Right lobe of liver (tissue), 6 donors: ENCODE results near the gene APOBEC4. TPM values are rescaled to one million over a fixed set of nuclear protein-coding genes. Genes with fewer than 3 reads are reported as not detected.
"Not testable (repeated sequence)": the region's sequence is repeated elsewhere in the genome, so short reads cannot be mapped to it uniquely, and the experiment has no call there.

ENCODE experiments used
- ATAC-seq, 4 donors: fragments of 200-7000 bp; cut with Tn5 transposase; one replicate each; pipeline ENCODE4 v1.9.1; 2020; ENCODE audit warnings: mild to moderate bottlenecking in 4 of 4, moderate library complexity in 4 of 4
- DNase-seq, 3 donors: peaks; one replicate each; pipeline ENCODE4 v3.0.0-alpha.2; 2020
- H3K27ac ChIP-seq, 3 donors: fragments of 200-600 bp; one replicate each; pipeline ENCODE4 v1.8.0; 2022
- H3K27me3 ChIP-seq, 2 donors: fragments of 200-600 bp; one replicate each; pipeline ENCODE4 v1.8.0; 2022
- H3K36me3 ChIP-seq, 4 donors: fragments of 200-600 bp; sonication (generic) in 1 of 4; one replicate each; pipeline versions ENCODE4 v1.5.1 to v1.8.0; 2017 to 2022; ENCODE audit warnings: control low read depth in 1 of 4
- H3K4me1 ChIP-seq, 4 donors: fragments of 200-600 bp; sonication (generic) in 1 of 4; one replicate each; pipeline versions ENCODE4 v1.5.1 to v1.8.0; 2017 to 2022; ENCODE audit warnings: control low read depth in 1 of 4
- H3K4me3 ChIP-seq, 3 donors: fragments of 200-600 bp; one replicate each; pipeline ENCODE4 v1.8.0; 2022
- H3K9me3 ChIP-seq, 4 donors: fragments of 200-600 bp; sonication (generic) in 1 of 4; one replicate each; pipeline versions ENCODE4 v1.5.1 to v1.8.0; 2017 to 2022; ENCODE audit warnings: control low read depth in 1 of 4
- POLR2A ChIP-seq: fragments of 450-650 bp; IDR thresholded peaks from one replicate; pipeline ENCODE4 v1.6.1; 2017; ENCODE audit warnings: antibody characterized with exemption, mild to moderate bottlenecking
- WGBS: methylation state at CpG from one replicate; pipeline ENCODE4 v1.1.6; 2018; ENCODE audit warnings: low coverage, low lambda C conversion rate; ENCODE audit not compliant: insufficient coverage; ENCODE audit errors: missing lambda C conversion rate; 5-methylcytosine and 5-hydroxymethylcytosine counted together
- intact Hi-C, 2 donors: fragments of 100-400 bp; cut with DNase I; formaldehyde crosslinking; loops; one replicate each; pipeline versions ENCODE4 v1.11.2 to v1.14.1; 2022
- total RNA-seq, 6 experiments: library from RNA; depleted of rRNA in 2 of 6; stranded (reverse); fragments of >200 nt in 2 of 6; fragmentation: NEBNext Ultra II Directional in 3 of 6; extraction: Animal tissue kit (Norgen Biotek cat#: 25700) in 3 of 6; gene quantifications; one replicate each; pipeline versions ENCODE4 v1.1.0 to v1.2.4, GENCODE V29; 2016 to 2023
- TF ChIP-seq, protein P1 (sequence below), 4 donors: fragments of 200-600 bp in 3 of 4; fragments of 450-650 bp in 1 of 4; IDR thresholded peaks; one replicate each; pipeline versions ENCODE4 v1.5.1 to v1.8.0; 2016 to 2022; ENCODE audit warnings: antibody characterized with exemption in 4 of 4, mild to moderate bottlenecking in 2 of 4
- donor health status: DM: no; HTN: yes; CAD: no.
- donor health status: DM: no; HTN: no; CAD: no.
- donor health status: DM: no; HTN: no; CAD: no.
- donor health status: DM: no; HTN: yes; CAD: no.
- donor health status: DM: no; HTN: yes; CAD: no.

The APOBEC4 gene
- total RNA-seq, 6 experiments from 2014 or later, result not detected

- H3K4me1 ChIP-seq, result peaks cover 0 to 25% (median 9%) of the 10 kb centered on the region in 4 donors
- ATAC-seq, result peak; percentile 93 to 97 (median 94)
- H3K9me3 ChIP-seq, result no peaks in the 10 kb centered on the region
- intact Hi-C loops, result no loop called here
- DNase-seq, result no peak
- no peak overlapping the region for H3K4me3 ChIP-seq
- no peak overlapping the region for H3K27ac ChIP-seq
- 45% methylated on average over 10 of the region's 10 CpGs for WGBS
- no peaks in the 10 kb centered on the region for H3K27me3 ChIP-seq
- TF ChIP-seq POLR2A, result no peak
- TF ChIP-seq, protein P1, sequence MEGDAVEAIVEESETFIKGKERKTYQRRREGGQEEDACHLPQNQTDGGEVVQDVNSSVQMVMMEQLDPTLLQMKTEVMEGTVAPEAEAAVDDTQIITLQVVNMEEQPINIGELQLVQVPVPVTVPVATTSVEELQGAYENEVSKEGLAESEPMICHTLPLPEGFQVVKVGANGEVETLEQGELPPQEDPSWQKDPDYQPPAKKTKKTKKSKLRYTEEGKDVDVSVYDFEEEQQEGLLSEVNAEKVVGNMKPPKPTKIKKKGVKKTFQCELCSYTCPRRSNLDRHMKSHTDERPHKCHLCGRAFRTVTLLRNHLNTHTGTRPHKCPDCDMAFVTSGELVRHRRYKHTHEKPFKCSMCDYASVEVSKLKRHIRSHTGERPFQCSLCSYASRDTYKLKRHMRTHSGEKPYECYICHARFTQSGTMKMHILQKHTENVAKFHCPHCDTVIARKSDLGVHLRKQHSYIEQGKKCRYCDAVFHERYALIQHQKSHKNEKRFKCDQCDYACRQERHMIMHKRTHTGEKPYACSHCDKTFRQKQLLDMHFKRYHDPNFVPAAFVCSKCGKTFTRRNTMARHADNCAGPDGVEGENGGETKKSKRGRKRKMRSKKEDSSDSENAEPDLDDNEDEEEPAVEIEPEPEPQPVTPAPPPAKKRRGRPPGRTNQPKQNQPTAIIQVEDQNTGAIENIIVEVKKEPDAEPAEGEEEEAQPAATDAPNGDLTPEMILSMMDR (IDR thresholded peaks at IDR 0.05), result peak; percentile 54 to 80 (median 60)
- peaks cover 0 to 2% (median 0%) of the 10 kb centered on the region in 4 donors for H3K36me3 ChIP-seq
These were observed 30.0 kb downstream of the APOBEC4 start for GRCh38 chr1:183622884-183623785.

DNA sequence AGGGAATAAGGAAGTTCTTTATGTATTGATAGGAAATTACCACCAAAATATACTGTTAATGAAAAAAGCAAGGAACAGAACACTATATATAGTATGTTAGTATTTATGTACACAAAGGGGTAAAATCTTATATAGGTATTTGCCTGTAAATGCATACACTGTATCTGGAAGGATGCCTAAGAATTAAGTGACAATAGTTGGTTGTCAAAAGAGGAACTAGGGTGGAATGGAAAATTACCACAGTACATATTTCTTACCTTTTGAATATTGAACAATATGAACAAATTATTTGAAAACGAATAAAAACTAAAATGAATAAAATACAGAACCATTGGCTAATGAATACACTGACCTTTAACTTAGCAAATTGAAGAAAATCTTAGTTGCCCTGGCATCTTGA is 31.1 kb downstream of the APOBEC4 start:
- WGBS, result 33% methylated on average over 1 of the region's 1 CpG
- Histone ChIP-seq H3K27me3 (no peaks in the 10 kb centered on the region), H3K27ac (no peak overlapping the region), H3K4me1 (peaks cover 0 to 25% (median 9%) of the 10 kb centered on the region in 4 donors), H3K4me3 (no peak overlapping the region), H3K9me3 (no peaks in the 10 kb centered on the region), H3K36me3 (no peaks in the 10 kb centered on the region)
- intact Hi-C loops, result no loop called here
- ATAC-seq (no peak), DNase-seq (no peak)
- TF ChIP-seq, protein P1 (IDR thresholded peaks at IDR 0.05), result no peak
- no peak for TF ChIP-seq POLR2A

DNA sequence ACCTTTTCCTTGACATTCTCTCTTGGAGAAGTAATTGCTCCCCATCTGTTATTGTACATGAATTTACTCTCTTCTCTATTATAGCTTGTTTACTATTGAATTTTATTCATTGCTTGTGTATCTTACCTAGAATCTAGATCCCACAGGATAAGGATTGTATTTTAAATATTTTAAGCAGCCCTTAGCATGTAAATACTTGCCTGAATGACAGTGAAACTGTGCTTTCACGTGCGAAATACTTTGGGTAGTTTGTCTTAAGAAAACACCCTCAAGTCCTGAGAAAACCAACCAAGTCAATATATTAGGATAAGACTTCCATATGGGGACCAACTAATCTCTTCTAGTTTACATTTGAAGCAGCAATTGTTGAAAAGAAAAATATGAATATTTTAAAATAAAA is 32.8 kb downstream of the APOBEC4 start:
- TF ChIP-seq POLR2A, result no peak
- TF ChIP-seq, protein P1 (IDR thresholded peaks at IDR 0.05), result no peak
- Histone ChIP-seq H3K4me3 (no peak overlapping the region), H3K27ac (no peak overlapping the region), H3K4me1 (peaks cover 0 to 11% (median 0%) of the 10 kb centered on the region in 4 donors), H3K9me3 (no peaks in the 10 kb centered on the region), H3K27me3 (no peaks in the 10 kb centered on the region), H3K36me3 (no peaks in the 10 kb centered on the region)
- no peak for ATAC-seq
- WGBS, result 88% methylated on average over 2 of the region's 2 CpGs
- intact Hi-C loops, result no loop called here
- no peak for DNase-seq

- 50% methylated on average over 1 of the region's 1 CpG for whole genome bisulfite sequencing
- ATAC-seq (no peak), DNase-seq (no peak)
- intact Hi-C loops, result no loop called here
- Histone ChIP-seq H3K27me3 (no peaks in the 10 kb centered on the region), H3K9me3 (no peaks in the 10 kb centered on the region), H3K27ac (no peak overlapping the region), H3K36me3 (no peaks in the 10 kb centered on the region), H3K4me1 (peaks cover 0 to 9% (median 0%) of the 10 kb centered on the region in 4 donors), H3K4me3 (no peak overlapping the region)
- TF ChIP-seq, protein P1 (IDR thresholded peaks at IDR 0.05), result no peak
- no peak for TF ChIP-seq POLR2A
These were observed 33.3 kb downstream of the APOBEC4 start for GRCh38 chr1:183619781-183620180.

DNA sequence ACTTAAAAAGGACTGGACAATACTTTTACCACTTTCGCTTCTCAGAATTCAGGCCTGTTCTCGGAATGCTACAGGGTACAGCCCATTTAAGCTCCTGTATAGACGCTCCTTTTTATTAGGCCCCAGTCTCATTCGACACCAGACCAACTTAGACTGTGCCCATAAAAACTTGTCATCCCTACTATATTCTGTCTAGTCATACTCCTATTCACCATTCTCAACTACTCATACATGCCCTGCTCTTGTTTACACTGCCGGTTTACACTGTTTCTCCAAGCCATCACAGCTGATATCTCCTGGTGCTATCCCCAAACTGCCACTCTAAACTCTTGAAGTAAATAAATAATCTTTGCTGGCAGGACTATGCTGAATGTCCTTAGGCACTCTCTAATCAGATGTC is 34.9 kb downstream of the APOBEC4 start:
- H3K36me3 ChIP-seq, H3K27me3 ChIP-seq, H3K4me1 ChIP-seq, ATAC-seq, intact Hi-C loops, DNase-seq, H3K4me3 ChIP-seq, H3K9me3 ChIP-seq, H3K27ac ChIP-seq: not testable (repeated sequence)
- 91% methylated on average over 5 of the region's 5 CpGs for WGBS

DNA sequence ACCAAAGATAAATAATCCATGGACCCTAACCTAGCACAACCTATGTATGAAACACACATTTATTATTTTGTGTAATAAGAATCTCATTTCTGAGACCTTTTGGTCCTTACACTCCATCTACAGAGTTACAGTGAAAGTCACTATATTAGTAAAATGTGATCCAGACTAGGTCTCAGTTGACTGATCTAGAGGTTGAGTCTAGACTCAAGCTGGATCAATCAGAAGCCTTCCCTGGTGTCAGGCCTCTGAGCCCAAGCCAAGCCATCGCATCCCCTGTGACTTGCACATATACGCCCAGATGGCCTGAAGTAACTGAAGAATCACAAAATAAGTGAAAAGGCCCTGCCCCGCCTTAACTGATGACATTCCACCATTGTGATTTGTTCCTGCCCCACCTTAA is 40.1 kb downstream of the APOBEC4 start:
- H3K36me3 ChIP-seq, H3K4me3 ChIP-seq, H3K9me3 ChIP-seq, DNase-seq, H3K4me1 ChIP-seq, ATAC-seq, H3K27me3 ChIP-seq, H3K27ac ChIP-seq, intact Hi-C loops: not testable (repeated sequence)
- WGBS, result no CpG with 5 or more reads among the region's 3 CpGs
